H1 (cell line): ENCODE data around the gene TBC1D22A. TPM values are rescaled to one million over a fixed set of nuclear protein-coding genes. Genes with fewer than 3 reads are reported as not detected.

Experiments used
- CBX8 ChIP-seq: fragments of 300-800, 300-1000 bp; sonication (generic); IDR thresholded peaks from 2 replicates; pipeline ENCODE4 v1.7.1; 2016; ENCODE audit warnings: low read depth, low read length, borderline replicate concordance
- CHD2 ChIP-seq: IDR thresholded peaks from 2 replicates; pipeline ENCODE4 v1.6.1; 2012; ENCODE audit warnings: low read length, improper control_type of control experiment
- EZH2 ChIP-seq: fragments of 200-600 bp; sonication (generic); IDR thresholded peaks from 2 replicates; pipeline ENCODE4 v1.7.1; 2012; ENCODE audit warnings: low read depth, mild to moderate bottlenecking, moderate library complexity, low read length, inconsistent platforms; ENCODE audit not compliant: severe bottlenecking
- JUN ChIP-seq: IDR thresholded peaks from 2 replicates; pipeline ENCODE4 v1.6.1; 2011; ENCODE audit warnings: low read depth, mild to moderate bottlenecking, improper control_type of control experiment, low read length
- JUND ChIP-seq: IDR thresholded peaks from 2 replicates; pipeline ENCODE4 v1.6.1; 2011; ENCODE audit warnings: mild to moderate bottlenecking, improper control_type of control experiment, low read length
- KDM5A ChIP-seq: fragments of 200-600 bp; IDR thresholded peaks from 2 replicates; pipeline ENCODE4 v1.7.1; 2012; ENCODE audit warnings: mild to moderate bottlenecking, low read length, inconsistent platforms, mixed read lengths
- NANOG ChIP-seq: IDR thresholded peaks from 2 replicates; pipeline ENCODE4 v1.6.1; 2011; ENCODE audit warnings: low read length, low read depth, mild to moderate bottlenecking, inconsistent platforms; ENCODE audit not compliant: insufficient read depth, poor library complexity, severe bottlenecking
- RNF2 ChIP-seq: fragments of 200-900, 300-1000 bp; sonication (generic); IDR thresholded peaks from 2 replicates; pipeline ENCODE4 v1.7.1; 2016; ENCODE audit warnings: borderline replicate concordance, low read depth, mild to moderate bottlenecking, antibody characterized with exemption, low read length; ENCODE audit not compliant: poor library complexity, severe bottlenecking; ENCODE audit errors: missing control alignments
- SAP30 ChIP-seq: fragments of 300-600 bp; sonication (generic); IDR thresholded peaks from 2 replicates; pipeline ENCODE4 v1.7.1; 2012; ENCODE audit warnings: low read length, moderate library complexity, mild to moderate bottlenecking, inconsistent platforms; ENCODE audit not compliant: insufficient read depth, insufficient replicate concordance
- YY1 ChIP-seq: IDR thresholded peaks from 2 replicates; pipeline ENCODE4 v1.6.1; 2011; ENCODE audit warnings: low read depth, mild to moderate bottlenecking, low read length
- polyA plus RNA-seq, 7 experiments: library from polyadenylated mRNA; depleted of rRNA in 3 of 7; stranded (reverse) in 5 of 7; unstranded in 2 of 7; fragments of >200 nt in 5 of 7; fragments of 200-250 nt in 2 of 7; gene quantifications; 1 replicate in 5 of 7; 2 replicates in 1 of 7; 4 replicates in 1 of 7; pipeline versions ENCODE4 v1.2.1 to v1.2.3, GENCODE V29; 2011 to 2013; ENCODE audit warnings: missing spikeins in 2 of 7, mixed read lengths in 2 of 7
- total RNA-seq: library from RNA; stranded (reverse); fragmentation: NEBNext Ultra II Directional; extraction: Animal tissue kit (Norgen Biotek cat#: 25700); gene quantifications from 2 replicates; pipeline ENCODE4 v1.2.1, GENCODE V29; 2021
- TF ChIP-seq, protein P1 (sequence below): fragments of 300-600 bp; sonication (generic); IDR thresholded peaks from 2 replicates; pipeline ENCODE4 v1.7.1; 2012; ENCODE audit warnings: low read length, moderate library complexity, mild to moderate bottlenecking, inconsistent platforms; ENCODE audit not compliant: insufficient replicate concordance

The TBC1D22A gene
- total and polyA plus RNA-seq, 2 of the 8 experiments (the other 6 are each of a cell fraction or from before 2014, with no cell fraction given) = 11.9 to 18.4 TPM

DNA sequence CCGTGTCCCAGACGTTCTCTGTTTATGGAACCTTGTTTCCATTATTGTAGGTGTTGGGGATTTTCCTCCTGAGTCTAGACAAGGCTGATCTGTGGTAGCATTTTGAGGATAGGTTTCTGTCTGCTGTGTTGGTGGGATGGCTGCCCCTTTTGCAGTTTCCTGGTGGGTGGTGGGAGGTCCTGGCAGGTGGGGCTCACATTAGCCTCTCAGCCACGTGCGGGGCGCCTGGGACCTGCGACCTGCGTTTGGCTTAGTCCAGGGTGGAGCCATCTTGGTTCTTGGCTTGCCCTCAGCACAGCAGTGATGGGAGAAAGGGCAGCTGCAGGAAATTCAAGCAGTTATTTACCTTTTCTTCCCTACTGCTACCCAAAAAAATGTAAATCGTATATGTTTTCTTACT, 143.4 kb downstream of the TBC1D22A start (continued):
- TF ChIP-seq, protein P1, sequence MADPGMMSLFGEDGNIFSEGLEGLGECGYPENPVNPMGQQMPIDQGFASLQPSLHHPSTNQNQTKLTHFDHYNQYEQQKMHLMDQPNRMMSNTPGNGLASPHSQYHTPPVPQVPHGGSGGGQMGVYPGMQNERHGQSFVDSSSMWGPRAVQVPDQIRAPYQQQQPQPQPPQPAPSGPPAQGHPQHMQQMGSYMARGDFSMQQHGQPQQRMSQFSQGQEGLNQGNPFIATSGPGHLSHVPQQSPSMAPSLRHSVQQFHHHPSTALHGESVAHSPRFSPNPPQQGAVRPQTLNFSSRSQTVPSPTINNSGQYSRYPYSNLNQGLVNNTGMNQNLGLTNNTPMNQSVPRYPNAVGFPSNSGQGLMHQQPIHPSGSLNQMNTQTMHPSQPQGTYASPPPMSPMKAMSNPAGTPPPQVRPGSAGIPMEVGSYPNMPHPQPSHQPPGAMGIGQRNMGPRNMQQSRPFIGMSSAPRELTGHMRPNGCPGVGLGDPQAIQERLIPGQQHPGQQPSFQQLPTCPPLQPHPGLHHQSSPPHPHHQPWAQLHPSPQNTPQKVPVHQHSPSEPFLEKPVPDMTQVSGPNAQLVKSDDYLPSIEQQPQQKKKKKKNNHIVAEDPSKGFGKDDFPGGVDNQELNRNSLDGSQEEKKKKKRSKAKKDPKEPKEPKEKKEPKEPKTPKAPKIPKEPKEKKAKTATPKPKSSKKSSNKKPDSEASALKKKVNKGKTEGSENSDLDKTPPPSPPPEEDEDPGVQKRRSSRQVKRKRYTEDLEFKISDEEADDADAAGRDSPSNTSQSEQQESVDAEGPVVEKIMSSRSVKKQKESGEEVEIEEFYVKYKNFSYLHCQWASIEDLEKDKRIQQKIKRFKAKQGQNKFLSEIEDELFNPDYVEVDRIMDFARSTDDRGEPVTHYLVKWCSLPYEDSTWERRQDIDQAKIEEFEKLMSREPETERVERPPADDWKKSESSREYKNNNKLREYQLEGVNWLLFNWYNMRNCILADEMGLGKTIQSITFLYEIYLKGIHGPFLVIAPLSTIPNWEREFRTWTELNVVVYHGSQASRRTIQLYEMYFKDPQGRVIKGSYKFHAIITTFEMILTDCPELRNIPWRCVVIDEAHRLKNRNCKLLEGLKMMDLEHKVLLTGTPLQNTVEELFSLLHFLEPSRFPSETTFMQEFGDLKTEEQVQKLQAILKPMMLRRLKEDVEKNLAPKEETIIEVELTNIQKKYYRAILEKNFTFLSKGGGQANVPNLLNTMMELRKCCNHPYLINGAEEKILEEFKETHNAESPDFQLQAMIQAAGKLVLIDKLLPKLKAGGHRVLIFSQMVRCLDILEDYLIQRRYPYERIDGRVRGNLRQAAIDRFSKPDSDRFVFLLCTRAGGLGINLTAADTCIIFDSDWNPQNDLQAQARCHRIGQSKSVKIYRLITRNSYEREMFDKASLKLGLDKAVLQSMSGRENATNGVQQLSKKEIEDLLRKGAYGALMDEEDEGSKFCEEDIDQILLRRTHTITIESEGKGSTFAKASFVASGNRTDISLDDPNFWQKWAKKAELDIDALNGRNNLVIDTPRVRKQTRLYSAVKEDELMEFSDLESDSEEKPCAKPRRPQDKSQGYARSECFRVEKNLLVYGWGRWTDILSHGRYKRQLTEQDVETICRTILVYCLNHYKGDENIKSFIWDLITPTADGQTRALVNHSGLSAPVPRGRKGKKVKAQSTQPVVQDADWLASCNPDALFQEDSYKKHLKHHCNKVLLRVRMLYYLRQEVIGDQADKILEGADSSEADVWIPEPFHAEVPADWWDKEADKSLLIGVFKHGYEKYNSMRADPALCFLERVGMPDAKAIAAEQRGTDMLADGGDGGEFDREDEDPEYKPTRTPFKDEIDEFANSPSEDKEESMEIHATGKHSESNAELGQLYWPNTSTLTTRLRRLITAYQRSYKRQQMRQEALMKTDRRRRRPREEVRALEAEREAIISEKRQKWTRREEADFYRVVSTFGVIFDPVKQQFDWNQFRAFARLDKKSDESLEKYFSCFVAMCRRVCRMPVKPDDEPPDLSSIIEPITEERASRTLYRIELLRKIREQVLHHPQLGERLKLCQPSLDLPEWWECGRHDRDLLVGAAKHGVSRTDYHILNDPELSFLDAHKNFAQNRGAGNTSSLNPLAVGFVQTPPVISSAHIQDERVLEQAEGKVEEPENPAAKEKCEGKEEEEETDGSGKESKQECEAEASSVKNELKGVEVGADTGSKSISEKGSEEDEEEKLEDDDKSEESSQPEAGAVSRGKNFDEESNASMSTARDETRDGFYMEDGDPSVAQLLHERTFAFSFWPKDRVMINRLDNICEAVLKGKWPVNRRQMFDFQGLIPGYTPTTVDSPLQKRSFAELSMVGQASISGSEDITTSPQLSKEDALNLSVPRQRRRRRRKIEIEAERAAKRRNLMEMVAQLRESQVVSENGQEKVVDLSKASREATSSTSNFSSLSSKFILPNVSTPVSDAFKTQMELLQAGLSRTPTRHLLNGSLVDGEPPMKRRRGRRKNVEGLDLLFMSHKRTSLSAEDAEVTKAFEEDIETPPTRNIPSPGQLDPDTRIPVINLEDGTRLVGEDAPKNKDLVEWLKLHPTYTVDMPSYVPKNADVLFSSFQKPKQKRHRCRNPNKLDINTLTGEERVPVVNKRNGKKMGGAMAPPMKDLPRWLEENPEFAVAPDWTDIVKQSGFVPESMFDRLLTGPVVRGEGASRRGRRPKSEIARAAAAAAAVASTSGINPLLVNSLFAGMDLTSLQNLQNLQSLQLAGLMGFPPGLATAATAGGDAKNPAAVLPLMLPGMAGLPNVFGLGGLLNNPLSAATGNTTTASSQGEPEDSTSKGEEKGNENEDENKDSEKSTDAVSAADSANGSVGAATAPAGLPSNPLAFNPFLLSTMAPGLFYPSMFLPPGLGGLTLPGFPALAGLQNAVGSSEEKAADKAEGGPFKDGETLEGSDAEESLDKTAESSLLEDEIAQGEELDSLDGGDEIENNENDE = no peak
- TF ChIP-seq SAP30 = no peak
- TF ChIP-seq YY1 = no peak
- no peak for TF ChIP-seq RNF2
- TF ChIP-seq CBX8 = no peak
- no peak for TF ChIP-seq NANOG
- TF ChIP-seq EZH2 = no peak
- no peak for TF ChIP-seq CHD2
- no peak for TF ChIP-seq JUN
- TF ChIP-seq JUND = no peak
- no peak for TF ChIP-seq KDM5A
